GM23338 (cell line): ENCODE measurements around the gene EED.

Experiments
- CREB1 ChIP-seq: fragments of 250-450 bp; sonication (Bioruptor Pico); IDR thresholded peaks from 2 replicates; pipeline ENCODE4 v1.5.0; 2020; ENCODE audit warnings: low read depth, mild to moderate bottlenecking, moderate library complexity
- EZH2 ChIP-seq: fragments of 200-600 bp; sonication (generic); IDR thresholded peaks from one replicate; pipeline ENCODE4 v1.8.0; 2017; ENCODE audit warnings: antibody characterized with exemption, mild to moderate bottlenecking, low read depth; ENCODE audit not compliant: unreplicated experiment
- EZH2phosphoT487 ChIP-seq: fragments of 200-600 bp; sonication (generic); IDR thresholded peaks from one replicate; pipeline ENCODE4 v1.8.1; 2018; ENCODE audit warnings: antibody characterized with exemption; ENCODE audit not compliant: unreplicated experiment
- JUNB ChIP-seq: IDR thresholded peaks from one replicate; pipeline ENCODE4 v1.6.1; 2016; ENCODE audit warnings: antibody characterized with exemption; ENCODE audit not compliant: unreplicated experiment
- NANOG ChIP-seq: IDR thresholded peaks from 2 replicates; pipeline ENCODE4 v1.6.1; 2016; ENCODE audit warnings: antibody characterized with exemption, borderline replicate concordance
- POLR2AphosphoS5 ChIP-seq: IDR thresholded peaks from 2 replicates; pipeline ENCODE4 v1.6.1; 2016; ENCODE audit warnings: antibody characterized with exemption, low read depth
- STAT1 ChIP-seq: IDR thresholded peaks from one replicate; pipeline ENCODE4 v1.6.1; 2016; ENCODE audit warnings: antibody characterized with exemption; ENCODE audit not compliant: unreplicated experiment
- ZNF114 ChIP-seq: fragments of 250-450 bp; sonication (Bioruptor Pico); IDR thresholded peaks from 2 replicates; pipeline ENCODE4 v1.5.0; 2020; ENCODE audit warnings: mild to moderate bottlenecking, moderate library complexity
- ZNF331 ChIP-seq: fragments of 250-450 bp; sonication (Bioruptor Pico); IDR thresholded peaks from 2 replicates; pipeline ENCODE4 v1.5.0; 2020; ENCODE audit warnings: low read depth, mild to moderate bottlenecking, moderate library complexity
- TF ChIP-seq, protein P1 (sequence below): IDR thresholded peaks from one replicate; pipeline ENCODE4 v1.6.1; 2018; ENCODE audit warnings: antibody characterized with exemption; ENCODE audit not compliant: unreplicated experiment
- TF ChIP-seq, protein P2 (sequence below), 2 experiments: fragments of 200-600 bp in 1 of 2; sonication (generic) in 1 of 2; conservative IDR thresholded peaks; 2 replicates each; pipeline versions ENCODE4 v1.5.1 to v1.6.1; 2016 to 2017; ENCODE audit warnings: antibody characterized with exemption in 2 of 2, low read depth in 2 of 2, mild to moderate bottlenecking in 2 of 2, moderate library complexity in 1 of 2
- TF ChIP-seq, protein P3 (sequence below): IDR thresholded peaks from 2 replicates; pipeline ENCODE4 v1.6.1; 2016; ENCODE audit warnings: antibody characterized with exemption
- TF ChIP-seq, protein P4 (sequence below): fragments of 250-450 bp; sonication (Bioruptor Pico); IDR thresholded peaks from 2 replicates; pipeline ENCODE4 v1.5.0; 2020; ENCODE audit warnings: mild to moderate bottlenecking, moderate library complexity

DNA sequence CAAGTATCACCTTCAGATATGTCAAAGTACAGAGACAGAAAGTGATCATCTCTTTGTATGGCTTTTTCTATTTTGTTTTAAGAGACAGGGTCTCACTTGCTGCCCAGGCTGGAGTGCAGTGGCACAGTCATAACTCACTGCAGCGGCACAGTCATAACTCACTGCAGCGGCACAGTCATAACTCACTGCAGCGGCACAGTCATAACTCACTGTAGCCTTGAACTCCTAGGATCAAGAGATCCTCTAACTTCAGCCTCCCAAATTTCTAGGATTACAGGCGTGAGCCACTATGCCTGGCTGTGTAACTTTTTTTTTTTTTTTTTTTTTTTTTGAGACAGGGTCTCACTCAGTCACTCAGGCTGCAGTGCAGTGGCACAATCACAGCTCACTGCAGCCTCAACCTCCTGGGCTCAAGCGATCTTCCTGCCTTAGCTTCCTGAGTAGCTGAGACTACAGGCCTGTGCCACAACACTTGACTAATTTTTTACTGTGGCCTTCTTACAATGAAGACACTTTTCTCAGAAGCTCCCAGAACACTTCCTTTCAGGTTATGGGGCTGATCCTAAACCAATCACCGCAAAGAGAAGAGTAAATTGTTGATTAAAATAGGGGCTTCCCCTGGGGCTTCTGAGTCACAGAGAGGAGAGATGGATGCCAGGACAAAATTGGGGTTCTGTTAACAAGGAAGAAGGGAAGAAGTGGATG, 48.5 kb downstream of the EED start:
- TF ChIP-seq, protein P1, sequence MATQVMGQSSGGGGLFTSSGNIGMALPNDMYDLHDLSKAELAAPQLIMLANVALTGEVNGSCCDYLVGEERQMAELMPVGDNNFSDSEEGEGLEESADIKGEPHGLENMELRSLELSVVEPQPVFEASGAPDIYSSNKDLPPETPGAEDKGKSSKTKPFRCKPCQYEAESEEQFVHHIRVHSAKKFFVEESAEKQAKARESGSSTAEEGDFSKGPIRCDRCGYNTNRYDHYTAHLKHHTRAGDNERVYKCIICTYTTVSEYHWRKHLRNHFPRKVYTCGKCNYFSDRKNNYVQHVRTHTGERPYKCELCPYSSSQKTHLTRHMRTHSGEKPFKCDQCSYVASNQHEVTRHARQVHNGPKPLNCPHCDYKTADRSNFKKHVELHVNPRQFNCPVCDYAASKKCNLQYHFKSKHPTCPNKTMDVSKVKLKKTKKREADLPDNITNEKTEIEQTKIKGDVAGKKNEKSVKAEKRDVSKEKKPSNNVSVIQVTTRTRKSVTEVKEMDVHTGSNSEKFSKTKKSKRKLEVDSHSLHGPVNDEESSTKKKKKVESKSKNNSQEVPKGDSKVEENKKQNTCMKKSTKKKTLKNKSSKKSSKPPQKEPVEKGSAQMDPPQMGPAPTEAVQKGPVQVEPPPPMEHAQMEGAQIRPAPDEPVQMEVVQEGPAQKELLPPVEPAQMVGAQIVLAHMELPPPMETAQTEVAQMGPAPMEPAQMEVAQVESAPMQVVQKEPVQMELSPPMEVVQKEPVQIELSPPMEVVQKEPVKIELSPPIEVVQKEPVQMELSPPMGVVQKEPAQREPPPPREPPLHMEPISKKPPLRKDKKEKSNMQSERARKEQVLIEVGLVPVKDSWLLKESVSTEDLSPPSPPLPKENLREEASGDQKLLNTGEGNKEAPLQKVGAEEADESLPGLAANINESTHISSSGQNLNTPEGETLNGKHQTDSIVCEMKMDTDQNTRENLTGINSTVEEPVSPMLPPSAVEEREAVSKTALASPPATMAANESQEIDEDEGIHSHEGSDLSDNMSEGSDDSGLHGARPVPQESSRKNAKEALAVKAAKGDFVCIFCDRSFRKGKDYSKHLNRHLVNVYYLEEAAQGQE = no peak
- no peak for TF ChIP-seq EZH2phosphoT487
- TF ChIP-seq, protein P2, sequence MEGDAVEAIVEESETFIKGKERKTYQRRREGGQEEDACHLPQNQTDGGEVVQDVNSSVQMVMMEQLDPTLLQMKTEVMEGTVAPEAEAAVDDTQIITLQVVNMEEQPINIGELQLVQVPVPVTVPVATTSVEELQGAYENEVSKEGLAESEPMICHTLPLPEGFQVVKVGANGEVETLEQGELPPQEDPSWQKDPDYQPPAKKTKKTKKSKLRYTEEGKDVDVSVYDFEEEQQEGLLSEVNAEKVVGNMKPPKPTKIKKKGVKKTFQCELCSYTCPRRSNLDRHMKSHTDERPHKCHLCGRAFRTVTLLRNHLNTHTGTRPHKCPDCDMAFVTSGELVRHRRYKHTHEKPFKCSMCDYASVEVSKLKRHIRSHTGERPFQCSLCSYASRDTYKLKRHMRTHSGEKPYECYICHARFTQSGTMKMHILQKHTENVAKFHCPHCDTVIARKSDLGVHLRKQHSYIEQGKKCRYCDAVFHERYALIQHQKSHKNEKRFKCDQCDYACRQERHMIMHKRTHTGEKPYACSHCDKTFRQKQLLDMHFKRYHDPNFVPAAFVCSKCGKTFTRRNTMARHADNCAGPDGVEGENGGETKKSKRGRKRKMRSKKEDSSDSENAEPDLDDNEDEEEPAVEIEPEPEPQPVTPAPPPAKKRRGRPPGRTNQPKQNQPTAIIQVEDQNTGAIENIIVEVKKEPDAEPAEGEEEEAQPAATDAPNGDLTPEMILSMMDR (conservative IDR thresholded peaks at IDR 0.05; ENCODE audit: low read depth in 2 of 2) = no peak
- TF ChIP-seq JUNB = no peak
- TF ChIP-seq EZH2 = no peak
- no peak for TF ChIP-seq POLR2AphosphoS5
- TF ChIP-seq ZNF114 (CRISPR knock-in tag) = no peak
- TF ChIP-seq, protein P3, sequence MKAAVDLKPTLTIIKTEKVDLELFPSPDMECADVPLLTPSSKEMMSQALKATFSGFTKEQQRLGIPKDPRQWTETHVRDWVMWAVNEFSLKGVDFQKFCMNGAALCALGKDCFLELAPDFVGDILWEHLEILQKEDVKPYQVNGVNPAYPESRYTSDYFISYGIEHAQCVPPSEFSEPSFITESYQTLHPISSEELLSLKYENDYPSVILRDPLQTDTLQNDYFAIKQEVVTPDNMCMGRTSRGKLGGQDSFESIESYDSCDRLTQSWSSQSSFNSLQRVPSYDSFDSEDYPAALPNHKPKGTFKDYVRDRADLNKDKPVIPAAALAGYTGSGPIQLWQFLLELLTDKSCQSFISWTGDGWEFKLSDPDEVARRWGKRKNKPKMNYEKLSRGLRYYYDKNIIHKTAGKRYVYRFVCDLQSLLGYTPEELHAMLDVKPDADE = no peak
- no peak for TF ChIP-seq STAT1
- no peak for TF ChIP-seq CREB1
- TF ChIP-seq ZNF331 (CRISPR knock-in tag) = no peak
- no peak for TF ChIP-seq NANOG
- TF ChIP-seq, protein P4, sequence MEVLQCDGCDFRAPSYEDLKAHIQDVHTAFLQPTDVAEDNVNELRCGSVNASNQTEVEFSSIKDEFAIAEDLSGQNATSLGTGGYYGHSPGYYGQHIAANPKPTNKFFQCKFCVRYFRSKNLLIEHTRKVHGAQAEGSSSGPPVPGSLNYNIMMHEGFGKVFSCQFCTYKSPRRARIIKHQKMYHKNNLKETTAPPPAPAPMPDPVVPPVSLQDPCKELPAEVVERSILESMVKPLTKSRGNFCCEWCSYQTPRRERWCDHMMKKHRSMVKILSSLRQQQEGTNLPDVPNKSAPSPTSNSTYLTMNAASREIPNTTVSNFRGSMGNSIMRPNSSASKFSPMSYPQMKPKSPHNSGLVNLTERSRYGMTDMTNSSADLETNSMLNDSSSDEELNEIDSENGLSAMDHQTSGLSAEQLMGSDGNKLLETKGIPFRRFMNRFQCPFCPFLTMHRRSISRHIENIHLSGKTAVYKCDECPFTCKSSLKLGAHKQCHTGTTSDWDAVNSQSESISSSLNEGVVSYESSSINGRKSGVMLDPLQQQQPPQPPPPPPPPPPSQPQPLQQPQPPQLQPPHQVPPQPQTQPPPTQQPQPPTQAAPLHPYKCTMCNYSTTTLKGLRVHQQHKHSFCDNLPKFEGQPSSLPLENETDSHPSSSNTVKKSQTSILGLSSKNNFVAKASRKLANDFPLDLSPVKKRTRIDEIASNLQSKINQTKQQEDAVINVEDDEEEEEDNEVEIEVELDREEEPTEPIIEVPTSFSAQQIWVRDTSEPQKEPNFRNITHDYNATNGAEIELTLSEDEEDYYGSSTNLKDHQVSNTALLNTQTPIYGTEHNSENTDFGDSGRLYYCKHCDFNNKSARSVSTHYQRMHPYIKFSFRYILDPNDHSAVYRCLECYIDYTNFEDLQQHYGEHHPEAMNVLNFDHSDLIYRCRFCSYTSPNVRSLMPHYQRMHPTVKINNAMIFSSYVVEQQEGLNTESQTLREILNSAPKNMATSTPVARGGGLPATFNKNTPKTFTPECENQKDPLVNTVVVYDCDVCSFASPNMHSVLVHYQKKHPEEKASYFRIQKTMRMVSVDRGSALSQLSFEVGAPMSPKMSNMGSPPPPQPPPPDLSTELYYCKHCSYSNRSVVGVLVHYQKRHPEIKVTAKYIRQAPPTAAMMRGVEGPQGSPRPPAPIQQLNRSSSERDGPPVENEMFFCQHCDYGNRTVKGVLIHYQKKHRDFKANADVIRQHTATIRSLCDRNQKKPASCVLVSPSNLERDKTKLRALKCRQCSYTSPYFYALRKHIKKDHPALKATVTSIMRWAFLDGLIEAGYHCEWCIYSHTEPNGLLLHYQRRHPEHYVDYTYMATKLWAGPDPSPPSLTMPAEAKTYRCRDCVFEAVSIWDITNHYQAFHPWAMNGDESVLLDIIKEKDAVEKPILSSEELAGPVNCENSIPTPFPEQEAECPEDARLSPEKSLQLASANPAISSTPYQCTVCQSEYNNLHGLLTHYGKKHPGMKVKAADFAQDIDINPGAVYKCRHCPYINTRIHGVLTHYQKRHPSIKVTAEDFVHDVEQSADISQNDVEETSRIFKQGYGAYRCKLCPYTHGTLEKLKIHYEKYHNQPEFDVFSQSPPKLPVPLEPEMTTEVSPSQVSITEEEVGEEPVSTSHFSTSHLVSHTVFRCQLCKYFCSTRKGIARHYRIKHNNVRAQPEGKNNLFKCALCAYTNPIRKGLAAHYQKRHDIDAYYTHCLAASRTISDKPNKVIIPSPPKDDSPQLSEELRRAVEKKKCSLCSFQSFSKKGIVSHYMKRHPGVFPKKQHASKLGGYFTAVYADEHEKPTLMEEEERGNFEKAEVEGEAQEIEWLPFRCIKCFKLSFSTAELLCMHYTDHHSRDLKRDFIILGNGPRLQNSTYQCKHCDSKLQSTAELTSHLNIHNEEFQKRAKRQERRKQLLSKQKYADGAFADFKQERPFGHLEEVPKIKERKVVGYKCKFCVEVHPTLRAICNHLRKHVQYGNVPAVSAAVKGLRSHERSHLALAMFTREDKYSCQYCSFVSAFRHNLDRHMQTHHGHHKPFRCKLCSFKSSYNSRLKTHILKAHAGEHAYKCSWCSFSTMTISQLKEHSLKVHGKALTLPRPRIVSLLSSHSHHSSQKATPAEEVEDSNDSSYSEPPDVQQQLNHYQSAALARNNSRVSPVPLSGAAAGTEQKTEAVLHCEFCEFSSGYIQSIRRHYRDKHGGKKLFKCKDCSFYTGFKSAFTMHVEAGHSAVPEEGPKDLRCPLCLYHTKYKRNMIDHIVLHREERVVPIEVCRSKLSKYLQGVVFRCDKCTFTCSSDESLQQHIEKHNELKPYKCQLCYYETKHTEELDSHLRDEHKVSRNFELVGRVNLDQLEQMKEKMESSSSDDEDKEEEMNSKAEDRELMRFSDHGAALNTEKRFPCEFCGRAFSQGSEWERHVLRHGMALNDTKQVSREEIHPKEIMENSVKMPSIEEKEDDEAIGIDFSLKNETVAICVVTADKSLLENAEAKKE (CRISPR knock-in tag) = no peak
